IMR-90 (cell line): ENCODE measurements around the gene ITGA5. TPM values are rescaled to one million over a fixed set of nuclear protein-coding genes. Genes with fewer than 3 reads are reported as not detected.

Source experiments
- ATAC-seq: fragments of 200-7000 bp; cut with Tn5 transposase; 2 replicates; pipeline ENCODE4 v1.9.1; 2020; ENCODE audit warnings: low read depth, mild to moderate bottlenecking, moderate library complexity
- BruUV-seq: library from RNA; stranded (reverse); fragments of 400-500 nt; replicated peaks from 2 replicates; lab custom pipeline; 2021; lab: Mats Ljungman, UMichigan
- CTCF ChIA-PET: fragments of 300-600 bp; formaldehyde crosslinking; extraction: SDS; loops from one replicate; lab custom pipeline; 2021; ENCODE audit warnings: antibody characterized with exemption; lab: Yijun Ruan, JAX
- POLR2A ChIA-PET: fragments of 300-600 bp; sonication (Branson Sonifier 250); formaldehyde crosslinking; loops from one replicate; lab custom pipeline; 2022; ENCODE audit warnings: antibody characterized with exemption; ENCODE audit not compliant: unreplicated experiment; lab: Charles Lee
- DNase-seq: peaks from one replicate; pipeline ENCODE4 v3.0.0; 2013
- H2AFZ ChIP-seq: replicated peaks from 2 replicates; pipeline ENCODE3; 2013; ENCODE audit warnings: low read length, mild to moderate bottlenecking; ENCODE audit not compliant: poor library complexity
- H2AK5ac ChIP-seq: 2 replicates; pipeline ENCODE4 v1.6.1; 2013; ENCODE audit warnings: low read depth, low read length, inconsistent platforms
- H2AK9ac ChIP-seq: replicated peaks from 2 replicates; pipeline ENCODE3; 2013; ENCODE audit warnings: mild to moderate bottlenecking, low read depth, low read length, moderate library complexity; ENCODE audit not compliant: poor library complexity
- H2BK120ac ChIP-seq: 2 replicates; pipeline ENCODE4 v1.6.1; 2013; ENCODE audit warnings: low read depth, low read length, inconsistent platforms
- H2BK15ac ChIP-seq: 3 replicates; pipeline ENCODE4 v1.6.1; 2013; ENCODE audit warnings: low read depth, low read length, inconsistent platforms
- H2BK20ac ChIP-seq: 2 replicates; pipeline ENCODE4 v1.6.1; 2013; ENCODE audit warnings: low read depth, mild to moderate bottlenecking, inconsistent platforms, low read length, moderate library complexity
- H2BK5ac ChIP-seq: 2 replicates; pipeline ENCODE4 v1.6.1; 2013; ENCODE audit warnings: mild to moderate bottlenecking, low read depth, low read length, inconsistent platforms; ENCODE audit not compliant: poor library complexity, severe bottlenecking
- H3K14ac ChIP-seq: replicated peaks from 2 replicates; pipeline ENCODE4 v1.6.1; 2013; ENCODE audit warnings: low read depth, low read length, inconsistent platforms
- H3K18ac ChIP-seq: 2 replicates; pipeline ENCODE4 v1.6.1; 2013; ENCODE audit warnings: low read depth, low read length, control low read depth
- H3K23ac ChIP-seq: 2 replicates; pipeline ENCODE4 v1.6.1; 2013; ENCODE audit warnings: low read depth, low read length, inconsistent platforms
- H3K27ac ChIP-seq: 2 replicates; pipeline ENCODE4 v1.5.1; 2013; ENCODE audit warnings: mild to moderate bottlenecking, control low read depth, low read length; ENCODE audit not compliant: insufficient read depth
- H3K27me3 ChIP-seq: 2 replicates; pipeline ENCODE4 v1.6.1; 2013; ENCODE audit warnings: low read length; ENCODE audit not compliant: control insufficient read depth, insufficient read depth
- H3K36me3 ChIP-seq: 2 replicates; pipeline ENCODE4 v1.6.1; 2013; ENCODE audit warnings: low read length, mixed read lengths; ENCODE audit not compliant: control insufficient read depth, insufficient read depth
- H3K4ac ChIP-seq: 2 replicates; pipeline ENCODE4 v1.6.1; 2013; ENCODE audit warnings: low read depth, low read length, inconsistent platforms
- H3K4me1 ChIP-seq: 2 replicates; pipeline ENCODE4 v1.6.1; 2013; ENCODE audit warnings: low read length, mixed read lengths; ENCODE audit not compliant: control insufficient read depth, insufficient read depth
- H3K4me2 ChIP-seq: 2 replicates; pipeline ENCODE4 v1.6.1; 2013; ENCODE audit warnings: low read depth, mild to moderate bottlenecking, control low read depth, low read length, moderate library complexity
- H3K4me3 ChIP-seq: 2 replicates; pipeline ENCODE4 v1.5.1; 2013; ENCODE audit warnings: low read depth, mild to moderate bottlenecking, control low read depth, low read length, moderate library complexity; ENCODE audit not compliant: insufficient read depth
- H3K56ac ChIP-seq: 2 replicates; pipeline ENCODE4 v1.6.1; 2013; ENCODE audit warnings: low read length, inconsistent platforms; ENCODE audit not compliant: insufficient read depth; ENCODE audit errors: extremely low read depth
- H3K79me1 ChIP-seq, 2 experiments: 2 replicates each; pipeline ENCODE4 v1.6.1; 2013; ENCODE audit warnings: low read length in 2 of 2, inconsistent platforms in 1 of 2, low read depth in 1 of 2
- H3K9ac ChIP-seq: 2 replicates; pipeline ENCODE4 v1.6.1; 2013; ENCODE audit warnings: low read depth, low read length, control low read depth
- H3K9me1 ChIP-seq: 2 replicates; pipeline ENCODE4 v1.6.1; 2013; ENCODE audit warnings: low read length, inconsistent platforms; ENCODE audit not compliant: insufficient read depth
- H3K9me3 ChIP-seq: 2 replicates; pipeline ENCODE4 v1.6.1; 2013; ENCODE audit warnings: low read length; ENCODE audit not compliant: control insufficient read depth, insufficient read depth
- H4K20me1 ChIP-seq: 2 replicates; pipeline ENCODE4 v1.6.1; 2013; ENCODE audit warnings: low read length, inconsistent platforms; ENCODE audit not compliant: insufficient read depth
- H4K5ac ChIP-seq: 2 replicates; pipeline ENCODE4 v1.6.1; 2013; ENCODE audit warnings: mild to moderate bottlenecking, low read depth, low read length, control low read depth
- H4K8ac ChIP-seq, 2 experiments: 2 replicates each; pipeline ENCODE4 v1.6.1; 2013; ENCODE audit warnings: low read depth in 2 of 2, low read length in 2 of 2, control low read depth in 1 of 2, inconsistent platforms in 1 of 2
- H4K91ac ChIP-seq: 2 replicates; pipeline ENCODE4 v1.6.1; 2013; ENCODE audit warnings: low read depth, low read length, inconsistent platforms; ENCODE audit not compliant: insufficient read depth
- BHLHE40 ChIP-seq: fragments of 150-350 bp; IDR thresholded peaks from 2 replicates; pipeline ENCODE4 v1.6.1; 2016; ENCODE audit warnings: mild to moderate bottlenecking, low read depth, low read length
- CEBPB ChIP-seq: IDR thresholded peaks from 2 replicates; pipeline ENCODE4 v1.6.1; 2012; ENCODE audit warnings: low read depth, low read length, improper control_type of control experiment
- CTCF ChIP-seq: conservative IDR thresholded peaks from 2 replicates; pipeline ENCODE4 v1.5.1; 2012; ENCODE audit warnings: mild to moderate bottlenecking, low read depth, low read length, improper control_type of control experiment
- MAZ ChIP-seq: IDR thresholded peaks from 2 replicates; pipeline ENCODE4 v1.6.1; 2012; ENCODE audit warnings: low read depth, mild to moderate bottlenecking, low read length, improper control_type of control experiment, moderate library complexity, borderline replicate concordance
- MXI1 ChIP-seq: IDR thresholded peaks from 2 replicates; pipeline ENCODE4 v1.6.1; 2012; ENCODE audit warnings: low read depth, mild to moderate bottlenecking, low read length, moderate library complexity, borderline replicate concordance
- NFE2L2 ChIP-seq: fragments of 150-350 bp; IDR thresholded peaks from 2 replicates; pipeline ENCODE4 v1.6.1; 2016; ENCODE audit warnings: low read depth, mild to moderate bottlenecking, low read length
- POLR2A ChIP-seq: IDR thresholded peaks from 2 replicates; pipeline ENCODE4 v1.6.1; 2012; ENCODE audit warnings: mild to moderate bottlenecking, low read depth, low read length
- RAD21 ChIP-seq: IDR thresholded peaks from 2 replicates; pipeline ENCODE4 v1.6.1; 2012; ENCODE audit warnings: low read length, improper control_type of control experiment
- RFX5 ChIP-seq: IDR thresholded peaks from 2 replicates; pipeline ENCODE4 v1.8.0; 2012; ENCODE audit warnings: low read depth, mild to moderate bottlenecking, low read length, moderate library complexity
- USF2 ChIP-seq: fragments of 150-350 bp; IDR thresholded peaks from 2 replicates; pipeline ENCODE4 v1.6.1; 2017; ENCODE audit warnings: mild to moderate bottlenecking, antibody characterized with exemption, low read length, low read depth
- WGBS, 2 experiments: methylation state at CpG; one replicate each; pipeline versions ENCODE4 v1.1.5 to v1.1.7; 2013; ENCODE audit warnings: missing lambda C conversion rate in 2 of 2; ENCODE audit not compliant: insufficient read length in 1 of 2; ENCODE audit errors: extremely low coverage in 2 of 2; 5-methylcytosine and 5-hydroxymethylcytosine counted together
- dilution Hi-C: fragments of 300-500 bp; cut with HindIII; formaldehyde crosslinking; loops from one replicate; pipeline ENCODE4 v1.14.3; 2018; ENCODE audit warnings: low sequenced_read_pairs; ENCODE audit not compliant: unreplicated experiment
- in situ Hi-C: fragments of 300-500 bp; cut with MboI; formaldehyde crosslinking; loops from 3 replicates; pipeline ENCODE4 v1.14.3; 2019; ENCODE audit warnings: low sequenced_read_pairs, inconsistent platforms, mixed read lengths
- intact Hi-C: fragments of 100-400 bp; cut with micrococcal nuclease; formaldehyde crosslinking; loops from 2 replicates; pipeline ENCODE4 v1.10.0; 2022
- polyA plus RNA-seq, 3 experiments: library from polyadenylated mRNA; depleted of rRNA; stranded (reverse); fragments of >200 nt; gene quantifications; 2 replicates each; pipeline ENCODE4 v1.2.3, GENCODE V29; 2012; ENCODE audit warnings: low replicate concordance in 1 of 3
- total RNA-seq: library from RNA; depleted of rRNA; stranded (reverse); fragments of >200 nt; gene quantifications from 2 replicates; pipeline ENCODE4 v1.2.3, GENCODE V29; 2012
- TF ChIP-seq, protein P1 (sequence below): fragments of 150-350 bp; IDR thresholded peaks from 2 replicates; pipeline ENCODE4 v1.6.1; 2016; ENCODE audit warnings: low read depth, mild to moderate bottlenecking, low read length, moderate library complexity, borderline replicate concordance

The ITGA5 gene
- total and polyA plus RNA-seq, 2 of the 4 experiments (the other 2 are of a cell fraction) = 159 to 259 TPM

DNA sequence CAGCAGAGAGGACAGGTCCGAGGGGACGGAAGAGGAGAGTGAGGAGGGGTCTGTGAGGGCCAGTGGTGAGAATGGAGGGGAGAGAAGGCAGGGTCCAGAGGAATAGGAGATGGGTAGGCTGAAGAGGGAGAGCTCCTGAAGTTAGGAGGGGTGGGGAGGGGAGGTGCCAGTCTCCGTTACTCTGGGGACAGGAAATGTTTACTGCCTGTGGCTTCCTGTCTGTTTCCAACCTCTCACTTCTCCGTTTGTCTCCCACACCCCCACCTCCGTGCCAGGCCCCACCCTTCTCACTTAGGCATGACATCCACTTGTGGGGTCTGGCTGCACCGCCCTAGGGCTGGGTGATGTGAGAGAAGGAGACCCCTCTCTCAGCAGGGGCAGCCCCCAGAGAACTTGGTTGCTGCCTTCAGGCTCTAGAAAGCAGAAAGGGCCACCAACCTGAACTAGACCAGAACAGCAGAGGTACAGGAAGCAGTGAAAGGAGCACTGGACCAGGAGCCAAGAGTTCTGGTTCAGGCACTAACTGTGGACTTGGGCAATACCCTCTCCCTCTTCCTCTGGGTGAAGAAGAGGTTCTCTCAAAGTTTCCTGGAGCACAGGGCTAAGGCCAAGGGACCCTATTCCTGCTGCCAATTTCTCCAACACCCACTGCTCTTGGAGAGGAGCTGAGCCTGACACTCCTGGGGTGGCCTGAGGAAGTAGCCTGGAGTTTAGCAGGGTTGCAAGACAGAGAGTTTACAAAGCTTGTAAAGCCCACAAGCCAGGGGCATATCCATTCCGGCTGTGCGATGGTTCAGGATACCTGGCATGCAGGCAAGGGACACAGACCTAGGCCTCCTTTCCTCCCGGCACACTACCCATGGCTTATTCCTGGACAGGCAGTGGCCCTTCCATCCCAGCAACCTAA, 5.5 kb downstream of the ITGA5 start (continued):
- TF ChIP-seq CEBPB (no peak), MXI1 (no peak), RAD21 (no peak)

GRCh38 chr12:54412786-54413185, 6.3 kb downstream of the ITGA5 start:
- no peak for ATAC-seq
- peaks cover 97% of the 10 kb centered on the region for H4K20me1 ChIP-seq
- BruUV-seq = no TSS peak
- H3K79me1 ChIP-seq = peaks cover 18 to 71% of the 10 kb centered on the region in 2 experiments
- peak overlapping the region; percentile 67 for H2BK5ac ChIP-seq
- intact Hi-C loops (no loop called here), in situ Hi-C loops (no loop called here), dilution Hi-C loops (no loop called here)
- H4K91ac ChIP-seq = no peak overlapping the region
- H2AFZ ChIP-seq = no peak overlapping the region
- H2BK20ac ChIP-seq = no peak overlapping the region
- H4K5ac ChIP-seq = no peak overlapping the region
- CTCF ChIA-PET = interaction anchor here (1.0 to 1.8 kb wide), 3 partner anchors 13 to 42 kb away, joined by 4 to 5 read pairs (median 4); no protein-coding TSS in a partner anchor
- peaks cover 34% of the 10 kb centered on the region for H3K4me1 ChIP-seq
- peak overlapping the region in 1 of 2 experiments; percentile 29; a peak in 1 of 4 replicates for H4K8ac ChIP-seq
- H2BK120ac ChIP-seq = no peak overlapping the region
- peak overlapping the region; percentile 83 for H2AK9ac ChIP-seq
- H3K27me3 ChIP-seq = no peaks in the 10 kb centered on the region
- H3K27ac ChIP-seq = peak overlapping the region; percentile 36
- 88% methylated on average over 1 of the region's 3 CpGs; no CpG with 5 or more reads in 1 of the 2 experiments for WGBS, 2 experiments
- no peak overlapping the region for H3K4me2 ChIP-seq
- H3K36me3 ChIP-seq = peaks cover 36% of the 10 kb centered on the region
- no peak overlapping the region for H3K18ac ChIP-seq
- peak overlapping the region; percentile 42; the same call in 1 of the 2 replicates for H3K4ac ChIP-seq
- DNase-seq = no peak
- H3K4me3 ChIP-seq = no peak overlapping the region
- POLR2A ChIA-PET = no interaction called here
- peak overlapping the region; percentile 41 for H3K23ac ChIP-seq
- TF ChIP-seq MAZ (no peak), BHLHE40 (no peak), CTCF (no peak), RFX5 (no peak), POLR2A (no peak), CEBPB (no peak), NFE2L2 (no peak), USF2 (no peak)
- TF ChIP-seq, protein P1, sequence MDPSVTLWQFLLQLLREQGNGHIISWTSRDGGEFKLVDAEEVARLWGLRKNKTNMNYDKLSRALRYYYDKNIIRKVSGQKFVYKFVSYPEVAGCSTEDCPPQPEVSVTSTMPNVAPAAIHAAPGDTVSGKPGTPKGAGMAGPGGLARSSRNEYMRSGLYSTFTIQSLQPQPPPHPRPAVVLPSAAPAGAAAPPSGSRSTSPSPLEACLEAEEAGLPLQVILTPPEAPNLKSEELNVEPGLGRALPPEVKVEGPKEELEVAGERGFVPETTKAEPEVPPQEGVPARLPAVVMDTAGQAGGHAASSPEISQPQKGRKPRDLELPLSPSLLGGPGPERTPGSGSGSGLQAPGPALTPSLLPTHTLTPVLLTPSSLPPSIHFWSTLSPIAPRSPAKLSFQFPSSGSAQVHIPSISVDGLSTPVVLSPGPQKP = no peak
- H2BK15ac ChIP-seq = no peak overlapping the region
- no peak overlapping the region for H3K56ac ChIP-seq
- peak overlapping the region; percentile 57; the same call in 1 of the 2 replicates for H3K14ac ChIP-seq
- H3K9me1 ChIP-seq = peaks cover 29% of the 10 kb centered on the region
- H3K9ac ChIP-seq = no peak overlapping the region
- peak overlapping the region; percentile 76 for H2AK5ac ChIP-seq
- no peaks in the 10 kb centered on the region for H3K9me3 ChIP-seq
